ENCODE results near the gene KIF25.

DNA sequence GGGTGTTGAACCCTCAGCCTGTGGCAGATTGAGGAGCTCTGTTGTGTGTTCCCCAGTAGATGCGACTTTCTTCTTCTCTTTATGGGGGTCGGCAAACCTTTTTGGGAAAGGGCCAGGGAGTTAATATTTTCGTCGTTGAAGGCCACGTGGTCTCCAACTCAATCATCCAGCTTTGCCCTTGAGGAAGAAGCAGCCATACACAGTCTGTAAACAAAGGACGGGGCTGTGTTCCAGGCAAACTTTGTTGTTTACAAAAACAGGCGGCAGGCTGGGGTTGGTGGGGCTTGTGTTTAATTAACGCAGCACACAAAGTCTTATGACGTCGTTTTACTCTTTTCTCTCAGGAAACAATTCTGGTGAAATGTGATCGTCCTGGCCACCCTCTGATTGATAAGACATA, 20.2 kb downstream of the KIF25 start:
- TF ChIP-seq, protein P1, sequence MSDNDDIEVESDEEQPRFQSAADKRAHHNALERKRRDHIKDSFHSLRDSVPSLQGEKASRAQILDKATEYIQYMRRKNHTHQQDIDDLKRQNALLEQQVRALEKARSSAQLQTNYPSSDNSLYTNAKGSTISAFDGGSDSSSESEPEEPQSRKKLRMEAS (IDR thresholded peaks at IDR 0.05) = no peak
- no peak for TF ChIP-seq NFIC (IDR thresholded peaks at IDR 0.05)
- TF ChIP-seq EP300 (IDR thresholded peaks at IDR 0.05; ENCODE audit: borderline replicate concordance) = no peak
- TF ChIP-seq CEBPB (IDR thresholded peaks at IDR 0.05) = no peak
- no peak for TF ChIP-seq EGR1 (IDR thresholded peaks at IDR 0.05)
- TF ChIP-seq TAF1 (IDR thresholded peaks at IDR 0.05; ENCODE audit: low read depth) = no peak
- TF ChIP-seq RAD21 (IDR thresholded peaks at IDR 0.05; ENCODE audit: low read depth) = no peak
- TF ChIP-seq, protein P2, sequence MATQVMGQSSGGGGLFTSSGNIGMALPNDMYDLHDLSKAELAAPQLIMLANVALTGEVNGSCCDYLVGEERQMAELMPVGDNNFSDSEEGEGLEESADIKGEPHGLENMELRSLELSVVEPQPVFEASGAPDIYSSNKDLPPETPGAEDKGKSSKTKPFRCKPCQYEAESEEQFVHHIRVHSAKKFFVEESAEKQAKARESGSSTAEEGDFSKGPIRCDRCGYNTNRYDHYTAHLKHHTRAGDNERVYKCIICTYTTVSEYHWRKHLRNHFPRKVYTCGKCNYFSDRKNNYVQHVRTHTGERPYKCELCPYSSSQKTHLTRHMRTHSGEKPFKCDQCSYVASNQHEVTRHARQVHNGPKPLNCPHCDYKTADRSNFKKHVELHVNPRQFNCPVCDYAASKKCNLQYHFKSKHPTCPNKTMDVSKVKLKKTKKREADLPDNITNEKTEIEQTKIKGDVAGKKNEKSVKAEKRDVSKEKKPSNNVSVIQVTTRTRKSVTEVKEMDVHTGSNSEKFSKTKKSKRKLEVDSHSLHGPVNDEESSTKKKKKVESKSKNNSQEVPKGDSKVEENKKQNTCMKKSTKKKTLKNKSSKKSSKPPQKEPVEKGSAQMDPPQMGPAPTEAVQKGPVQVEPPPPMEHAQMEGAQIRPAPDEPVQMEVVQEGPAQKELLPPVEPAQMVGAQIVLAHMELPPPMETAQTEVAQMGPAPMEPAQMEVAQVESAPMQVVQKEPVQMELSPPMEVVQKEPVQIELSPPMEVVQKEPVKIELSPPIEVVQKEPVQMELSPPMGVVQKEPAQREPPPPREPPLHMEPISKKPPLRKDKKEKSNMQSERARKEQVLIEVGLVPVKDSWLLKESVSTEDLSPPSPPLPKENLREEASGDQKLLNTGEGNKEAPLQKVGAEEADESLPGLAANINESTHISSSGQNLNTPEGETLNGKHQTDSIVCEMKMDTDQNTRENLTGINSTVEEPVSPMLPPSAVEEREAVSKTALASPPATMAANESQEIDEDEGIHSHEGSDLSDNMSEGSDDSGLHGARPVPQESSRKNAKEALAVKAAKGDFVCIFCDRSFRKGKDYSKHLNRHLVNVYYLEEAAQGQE (IDR thresholded peaks at IDR 0.05; ENCODE audit: low read depth) = no peak

All from Ishikawa (cell line).